GM12801 (cell line): ENCODE measurements around the gene PSMB7.

Experiments
- CTCF ChIP-seq: IDR thresholded peaks from one replicate; pipeline ENCODE4 v1.5.1; 2011; ENCODE audit warnings: control low read depth; ENCODE audit not compliant: insufficient read length; ENCODE audit errors: extremely low read depth

Gene PSMB7

GRCh38 chr9:124304285-124304684 is 111.0 kb downstream of the PSMB7 start:
- no peak for TF ChIP-seq CTCF

- TF ChIP-seq CTCF, result no peak
These were observed 111.5 kb downstream of the PSMB7 start for GRCh38 chr9:124303762-124304161.
